GM12801 (cell line): ENCODE results near the gene MRPS34.

Experiments
- TF ChIP-seq, protein P1 (sequence below): IDR thresholded peaks from one replicate; pipeline ENCODE4 v1.5.1; 2011; ENCODE audit warnings: control low read depth; ENCODE audit not compliant: insufficient read length; ENCODE audit errors: extremely low read depth

MRPS34 gene

DNA sequence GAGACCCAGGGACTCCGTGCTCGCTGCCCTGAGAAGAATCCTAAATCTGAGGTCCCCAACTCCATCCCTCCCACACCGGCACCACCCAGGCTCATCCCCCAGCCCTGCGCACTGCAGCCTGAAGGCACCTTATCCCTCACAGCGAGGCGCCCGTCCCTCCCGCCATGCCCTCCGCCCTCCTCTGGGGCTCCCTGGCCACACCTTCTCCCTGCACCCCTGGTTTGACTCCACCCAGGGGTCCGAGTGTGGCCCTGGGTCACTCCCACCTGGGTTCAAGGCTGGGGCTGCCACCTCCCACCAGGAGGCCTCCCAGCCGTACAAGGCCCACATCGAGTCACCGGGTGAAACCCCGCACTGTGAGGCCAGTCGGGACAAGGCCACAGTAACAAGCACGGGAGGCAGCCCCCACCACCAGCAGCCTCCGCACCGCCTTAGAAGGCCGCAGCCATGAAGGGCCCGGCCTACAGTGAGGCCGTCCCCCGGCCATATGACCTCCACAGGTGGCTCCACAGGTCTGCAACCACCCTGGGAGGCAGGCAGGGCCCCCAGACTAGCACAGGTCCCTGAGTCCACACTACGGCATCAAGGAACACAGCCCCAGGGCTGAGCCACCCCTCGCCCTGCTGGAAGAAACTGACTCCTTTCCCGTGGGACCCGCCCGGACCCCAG is 45.4 kb upstream of the MRPS34 start:
- TF ChIP-seq, protein P1, sequence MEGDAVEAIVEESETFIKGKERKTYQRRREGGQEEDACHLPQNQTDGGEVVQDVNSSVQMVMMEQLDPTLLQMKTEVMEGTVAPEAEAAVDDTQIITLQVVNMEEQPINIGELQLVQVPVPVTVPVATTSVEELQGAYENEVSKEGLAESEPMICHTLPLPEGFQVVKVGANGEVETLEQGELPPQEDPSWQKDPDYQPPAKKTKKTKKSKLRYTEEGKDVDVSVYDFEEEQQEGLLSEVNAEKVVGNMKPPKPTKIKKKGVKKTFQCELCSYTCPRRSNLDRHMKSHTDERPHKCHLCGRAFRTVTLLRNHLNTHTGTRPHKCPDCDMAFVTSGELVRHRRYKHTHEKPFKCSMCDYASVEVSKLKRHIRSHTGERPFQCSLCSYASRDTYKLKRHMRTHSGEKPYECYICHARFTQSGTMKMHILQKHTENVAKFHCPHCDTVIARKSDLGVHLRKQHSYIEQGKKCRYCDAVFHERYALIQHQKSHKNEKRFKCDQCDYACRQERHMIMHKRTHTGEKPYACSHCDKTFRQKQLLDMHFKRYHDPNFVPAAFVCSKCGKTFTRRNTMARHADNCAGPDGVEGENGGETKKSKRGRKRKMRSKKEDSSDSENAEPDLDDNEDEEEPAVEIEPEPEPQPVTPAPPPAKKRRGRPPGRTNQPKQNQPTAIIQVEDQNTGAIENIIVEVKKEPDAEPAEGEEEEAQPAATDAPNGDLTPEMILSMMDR = no peak

DNA sequence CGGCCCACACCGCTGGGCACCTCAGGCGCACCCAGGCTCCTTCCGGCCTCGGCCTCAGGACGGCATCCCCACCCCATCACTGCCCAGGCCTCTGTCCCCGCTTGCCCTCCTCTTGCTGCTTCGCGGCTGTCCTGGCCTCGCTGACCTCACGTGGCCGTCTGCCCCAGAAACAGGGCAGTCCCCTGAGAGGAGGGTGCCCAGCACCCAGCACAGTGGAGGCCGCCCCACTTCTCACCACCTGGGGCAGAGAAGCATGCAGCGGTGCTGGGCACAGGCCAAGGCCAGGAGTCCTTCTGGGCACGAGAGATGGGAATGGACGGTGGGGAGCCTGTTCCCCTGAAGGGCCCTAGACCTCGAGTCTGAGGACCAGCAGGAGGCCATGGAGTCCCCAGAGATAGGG is 44.8 kb upstream of the MRPS34 start:
- TF ChIP-seq, protein P1 = no peak

DNA sequence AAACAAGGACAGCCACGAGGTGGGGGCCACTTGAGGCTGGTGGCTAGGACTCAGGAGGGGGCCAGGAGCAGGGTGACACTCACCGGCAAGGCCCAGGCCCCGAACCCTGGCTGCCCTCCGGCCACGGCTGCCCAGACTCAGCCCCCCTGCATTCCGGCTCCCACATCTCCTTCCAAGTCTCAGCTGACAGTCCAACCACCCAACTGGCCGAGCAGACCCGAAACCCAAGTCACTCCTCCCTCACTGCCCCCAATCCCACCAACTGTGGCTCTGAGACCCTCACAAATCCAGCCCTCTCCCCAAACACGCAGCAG is 44.3 kb upstream of the MRPS34 start:
- TF ChIP-seq, protein P1 = no peak

DNA sequence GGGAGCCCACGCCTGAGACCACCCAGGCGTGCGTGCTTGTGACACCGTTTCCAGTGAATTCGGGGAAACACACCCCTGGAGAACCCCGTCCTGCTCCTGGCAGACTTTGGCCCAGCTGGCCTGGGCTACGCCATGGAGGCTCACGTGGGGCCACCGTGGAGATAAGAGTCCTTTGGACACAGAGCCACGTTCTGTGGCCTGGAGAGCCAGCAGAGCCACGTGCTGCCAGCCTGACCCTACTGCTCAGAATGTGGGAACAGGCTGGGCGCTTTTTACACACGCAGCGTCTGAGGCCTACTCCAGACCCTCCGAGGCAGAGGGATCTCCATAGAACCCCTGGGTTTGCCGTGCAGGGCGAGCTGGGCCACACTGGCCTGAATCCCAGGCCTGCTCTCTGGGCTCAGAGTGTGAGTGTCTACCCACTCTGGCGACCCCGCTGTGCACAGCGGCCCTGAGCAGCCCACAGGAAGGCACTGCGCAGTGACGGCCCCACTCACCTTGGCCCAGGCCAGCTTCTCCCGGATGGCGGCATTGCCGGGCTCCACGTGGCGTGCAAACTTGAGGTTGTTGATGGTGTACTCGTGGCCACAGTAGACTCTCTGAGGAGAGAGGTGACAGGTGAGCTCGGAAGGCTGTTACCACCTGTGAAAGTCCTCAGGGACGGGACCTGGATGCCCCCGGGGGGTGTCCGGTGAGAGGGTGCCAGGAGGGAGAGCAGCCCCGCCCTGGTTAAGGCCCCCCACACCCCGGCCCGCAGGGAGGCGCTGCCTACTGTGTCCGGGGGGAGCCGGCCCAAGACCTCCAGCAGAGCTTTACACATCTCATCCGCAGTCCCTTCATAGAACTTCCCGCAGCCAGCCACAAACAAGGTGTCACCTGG is 43.7 kb upstream of the MRPS34 start:
- TF ChIP-seq, protein P1 = no peak

DNA sequence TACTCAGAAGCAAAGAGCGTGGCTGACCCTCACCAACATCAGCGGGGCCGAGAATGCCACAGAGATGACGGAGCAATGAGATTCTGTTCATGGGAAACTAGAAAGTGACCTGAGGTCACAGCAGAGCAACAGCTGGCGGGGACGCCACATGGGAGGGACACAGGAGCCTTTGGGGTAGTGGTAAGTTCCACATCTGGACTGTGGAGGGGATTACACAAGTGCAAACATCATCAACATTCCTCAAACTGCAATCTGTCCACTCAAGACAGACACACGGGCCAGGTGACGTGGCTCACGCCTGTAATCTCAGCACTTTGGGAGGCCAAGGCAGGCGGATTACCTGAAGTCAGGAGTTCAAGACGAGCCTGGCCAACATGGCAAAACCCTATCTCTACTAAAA is 42.5 kb upstream of the MRPS34 start:
- TF ChIP-seq, protein P1 = no peak

DNA sequence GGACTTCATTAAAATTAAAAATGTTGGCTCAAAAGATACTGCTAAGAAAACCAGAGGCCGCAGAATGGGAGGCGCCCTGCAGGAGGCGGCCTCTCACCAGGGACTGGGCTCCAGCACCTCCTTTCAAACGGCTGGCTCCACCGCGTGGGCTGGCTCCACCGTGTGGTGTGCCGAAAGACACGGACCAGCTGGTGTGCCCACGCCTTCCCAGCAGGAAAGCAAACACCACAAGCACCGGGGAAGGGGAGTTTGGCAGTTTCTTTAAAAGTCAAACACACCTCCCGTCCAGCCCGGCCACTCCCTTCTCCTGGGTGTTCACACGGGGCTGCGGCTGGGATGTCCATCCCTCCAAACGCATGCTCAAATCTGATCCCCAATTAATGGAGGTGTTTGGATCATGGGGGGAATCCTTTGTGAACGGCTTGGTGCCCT is 39.8 kb upstream of the MRPS34 start:
- TF ChIP-seq, protein P1 = no peak

DNA sequence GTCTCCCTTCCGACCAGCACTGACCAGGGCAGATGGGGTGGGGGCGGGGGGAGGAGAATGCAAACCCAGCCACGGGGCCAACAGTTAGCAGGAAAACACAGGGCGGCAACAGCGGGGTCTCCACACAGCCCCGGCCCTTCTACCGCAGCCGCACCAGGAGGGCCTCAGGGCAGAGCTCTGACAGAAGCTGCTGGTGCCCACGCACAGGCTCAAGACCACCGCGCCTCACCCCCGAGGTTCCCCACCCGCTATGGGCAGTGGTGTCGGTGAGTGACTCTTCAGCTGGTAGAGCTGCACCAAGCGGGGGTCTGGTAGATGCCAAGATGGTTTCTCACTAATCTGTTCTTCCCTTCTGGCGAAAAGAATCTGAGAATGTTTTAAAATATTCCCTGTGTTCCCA is 37.6 kb upstream of the MRPS34 start:
- TF ChIP-seq, protein P1 = no peak
